ENCODE measurements around the gene MAD1L1. TPM values are rescaled to one million over a fixed set of nuclear protein-coding genes. Genes with fewer than 3 reads are reported as not detected.

The MAD1L1 gene
- polyA plus RNA-seq, 4 donors = 23.4 to 29.0 (median 25.7) TPM

DNA sequence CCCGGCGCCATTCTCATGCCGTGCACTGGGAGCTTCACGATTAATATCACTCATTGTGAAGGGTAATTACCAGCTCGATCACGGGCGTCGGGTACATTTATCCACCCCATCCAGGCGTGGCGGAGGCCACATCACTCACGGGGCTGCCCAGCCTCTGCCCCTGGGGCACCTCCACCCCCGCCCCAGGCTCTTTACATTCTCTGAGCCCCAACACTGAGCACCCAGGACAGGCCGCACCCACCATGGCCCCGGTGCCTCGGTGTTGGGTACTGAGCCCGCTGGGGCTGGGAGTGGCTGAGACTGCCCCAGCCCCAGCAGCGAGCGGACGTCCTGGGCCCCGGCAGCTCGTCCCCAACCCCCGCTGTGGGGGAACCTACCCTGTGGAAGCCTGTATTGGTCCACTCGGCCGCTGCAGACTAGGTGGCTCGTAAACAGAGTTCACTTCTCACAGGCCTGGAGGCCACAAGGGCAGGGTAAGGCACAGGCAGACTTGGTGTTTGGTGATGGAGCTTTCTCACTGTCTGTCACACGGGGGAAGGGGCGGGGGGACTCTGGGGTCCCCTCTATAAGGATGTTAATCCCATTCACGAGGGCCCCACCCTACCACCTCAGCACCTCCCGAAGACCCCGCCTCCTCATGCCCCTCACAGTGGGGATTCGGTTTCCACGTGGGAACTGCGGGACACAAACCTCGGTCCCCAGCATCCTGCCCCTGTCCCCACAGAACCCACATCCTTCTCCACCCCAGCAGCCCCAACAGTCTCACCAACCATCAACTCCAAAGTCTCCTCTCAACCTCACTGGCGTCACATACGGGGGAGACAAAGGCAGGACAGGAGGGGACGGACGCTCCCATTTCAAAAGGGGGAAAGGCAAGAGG, 378.5 kb downstream of the MAD1L1 start:
- DNase-seq (ENCODE audit: low read depth in 4 of 4, low spot score in 2 of 4) = no peak

DNA sequence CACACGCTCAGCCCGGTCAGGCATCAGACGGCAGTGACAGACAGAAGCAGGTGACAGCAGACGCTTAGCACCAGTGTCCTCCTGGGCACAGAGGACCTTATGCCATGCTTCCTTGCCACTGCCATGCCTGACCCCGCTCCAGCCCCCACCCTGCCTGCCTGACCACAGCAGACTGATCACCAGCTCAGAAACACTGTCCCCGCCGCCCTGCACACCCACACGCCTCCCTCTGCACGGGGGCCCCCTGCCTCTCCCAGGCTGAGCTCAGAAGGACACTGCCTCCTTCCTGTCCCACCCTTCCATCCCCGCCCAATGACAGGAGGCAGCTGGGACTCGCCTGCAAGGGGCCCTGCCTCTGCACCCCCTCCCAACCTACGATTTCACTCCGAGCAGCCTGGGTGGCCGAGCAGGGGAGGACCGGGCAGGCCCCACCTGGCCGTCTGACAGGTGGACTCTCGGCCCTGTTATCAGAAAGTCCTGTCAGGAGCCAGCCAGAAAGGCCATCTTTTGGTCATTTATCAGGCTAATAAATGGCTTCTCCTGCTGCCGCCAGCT, 379.2 kb downstream of the MAD1L1 start:
- no peak for DNase-seq (ENCODE audit: low read depth in 4 of 4, low spot score in 2 of 4)

DNA sequence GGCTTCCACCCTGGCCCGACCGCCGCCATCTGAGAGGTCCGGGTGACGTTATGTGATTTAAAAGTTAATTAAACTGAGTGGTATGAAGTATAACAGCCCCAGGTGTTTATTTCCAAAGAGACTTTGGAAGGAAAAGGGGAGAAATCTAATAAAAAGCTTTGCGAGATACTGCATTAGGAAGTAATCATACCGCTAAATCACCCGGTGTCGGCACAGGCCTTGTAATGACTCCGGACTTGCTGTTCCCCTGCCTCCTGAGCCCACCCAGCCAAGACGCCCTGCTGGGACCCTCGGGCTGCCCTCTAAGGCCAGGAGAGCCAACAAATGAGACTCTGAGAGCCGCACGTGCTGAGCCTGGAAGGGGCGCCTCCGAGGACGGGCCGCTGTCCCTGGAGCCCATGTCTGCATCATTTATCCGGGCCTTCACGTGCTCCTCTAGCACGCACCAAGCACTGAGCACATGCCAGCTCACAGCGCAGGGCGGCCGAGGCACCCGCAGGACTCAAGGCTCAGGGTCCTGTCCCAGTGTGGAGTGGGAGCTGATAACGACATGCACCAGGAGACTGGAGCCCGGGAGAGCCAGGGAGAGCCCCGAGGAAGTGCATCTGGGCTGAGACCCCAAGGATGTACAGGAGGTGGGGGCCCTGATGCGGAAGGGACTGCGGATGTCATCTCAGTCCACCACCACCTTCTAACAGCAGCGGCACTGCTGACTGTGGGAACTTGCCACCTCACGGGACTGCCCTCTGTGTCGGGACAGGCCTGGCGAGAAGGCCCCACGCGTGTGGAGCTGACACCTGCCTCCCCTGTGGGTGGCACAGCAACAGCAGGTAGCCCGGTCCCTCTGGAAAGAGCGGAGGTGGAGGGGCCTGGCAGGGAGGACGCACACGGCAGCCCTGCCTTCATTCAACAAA, 380.0 kb downstream of the MAD1L1 start:
- DNase-seq (ENCODE audit: low read depth in 4 of 4, low spot score in 2 of 4) = no peak

DNA sequence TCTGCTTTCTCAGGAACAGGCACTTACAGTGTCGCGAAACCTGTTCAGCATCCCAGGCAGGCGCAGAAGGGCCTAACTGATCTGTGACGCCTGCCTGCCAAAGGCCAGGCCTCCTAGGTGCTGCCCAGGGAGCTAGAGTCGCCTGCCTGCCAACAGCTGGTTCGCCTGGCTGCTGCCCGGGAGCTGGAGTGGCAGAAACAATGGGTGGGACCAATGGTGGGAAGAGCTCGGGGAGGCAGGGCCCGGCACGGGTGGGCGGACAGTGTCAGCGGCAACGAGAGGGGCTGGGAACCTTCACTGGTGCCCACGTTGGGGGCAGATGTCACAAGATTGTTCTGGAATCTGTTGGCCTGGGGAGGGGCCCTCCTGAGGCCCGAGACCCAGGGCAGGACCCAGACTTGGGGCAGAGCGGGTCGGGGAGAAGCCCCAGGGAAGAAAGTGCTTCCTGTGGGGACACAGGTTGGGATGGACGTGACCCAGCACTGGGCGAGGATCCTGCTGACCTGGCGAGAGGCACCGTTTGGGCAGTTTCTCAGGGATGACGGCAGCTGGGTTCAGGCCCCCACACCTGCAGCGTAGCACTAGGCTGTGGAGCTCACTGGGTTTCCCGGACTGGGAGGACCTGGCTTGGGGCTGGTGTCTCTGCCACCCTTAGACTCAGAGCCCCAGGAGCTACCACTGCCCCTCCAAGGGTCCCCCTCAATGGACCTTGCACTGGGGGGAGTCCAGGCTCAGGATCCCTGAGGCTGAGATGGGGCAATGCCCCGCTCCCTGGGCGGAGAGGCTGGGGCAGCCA, 380.8 kb downstream of the MAD1L1 start:
- DNase-seq (ENCODE audit: low read depth in 4 of 4, low spot score in 2 of 4) = no peak

DNA sequence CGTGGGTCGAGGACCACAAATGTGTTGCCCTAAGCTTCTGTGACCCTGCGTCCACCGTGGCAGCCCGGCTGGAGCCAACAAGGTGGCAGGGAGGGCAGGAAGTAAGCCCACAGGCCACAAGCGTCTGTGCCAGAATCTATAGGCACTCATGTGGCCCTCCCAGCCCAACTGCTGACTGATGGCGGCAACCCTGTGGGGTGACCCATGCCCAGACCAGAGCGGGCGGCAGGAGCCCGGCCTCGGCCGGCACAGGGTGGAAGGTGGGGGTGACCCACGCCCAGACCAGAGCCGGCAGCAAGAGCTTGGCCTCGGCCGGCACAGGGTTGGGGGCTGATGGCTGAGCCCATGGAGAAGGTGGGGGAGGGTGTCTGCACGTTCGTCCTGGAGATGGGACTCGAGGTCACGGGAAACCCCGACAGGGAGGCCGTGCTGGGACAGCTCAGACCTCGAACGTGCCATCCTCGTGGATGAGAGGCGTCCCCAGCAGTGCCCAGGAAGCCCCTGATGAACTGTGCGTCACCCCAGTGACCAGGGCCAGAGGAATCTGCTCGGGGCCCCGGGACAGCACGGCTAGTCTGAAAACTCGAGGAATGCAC, 381.7 kb downstream of the MAD1L1 start:
- no peak for DNase-seq (ENCODE audit: low read depth in 4 of 4, low spot score in 2 of 4)

DNA sequence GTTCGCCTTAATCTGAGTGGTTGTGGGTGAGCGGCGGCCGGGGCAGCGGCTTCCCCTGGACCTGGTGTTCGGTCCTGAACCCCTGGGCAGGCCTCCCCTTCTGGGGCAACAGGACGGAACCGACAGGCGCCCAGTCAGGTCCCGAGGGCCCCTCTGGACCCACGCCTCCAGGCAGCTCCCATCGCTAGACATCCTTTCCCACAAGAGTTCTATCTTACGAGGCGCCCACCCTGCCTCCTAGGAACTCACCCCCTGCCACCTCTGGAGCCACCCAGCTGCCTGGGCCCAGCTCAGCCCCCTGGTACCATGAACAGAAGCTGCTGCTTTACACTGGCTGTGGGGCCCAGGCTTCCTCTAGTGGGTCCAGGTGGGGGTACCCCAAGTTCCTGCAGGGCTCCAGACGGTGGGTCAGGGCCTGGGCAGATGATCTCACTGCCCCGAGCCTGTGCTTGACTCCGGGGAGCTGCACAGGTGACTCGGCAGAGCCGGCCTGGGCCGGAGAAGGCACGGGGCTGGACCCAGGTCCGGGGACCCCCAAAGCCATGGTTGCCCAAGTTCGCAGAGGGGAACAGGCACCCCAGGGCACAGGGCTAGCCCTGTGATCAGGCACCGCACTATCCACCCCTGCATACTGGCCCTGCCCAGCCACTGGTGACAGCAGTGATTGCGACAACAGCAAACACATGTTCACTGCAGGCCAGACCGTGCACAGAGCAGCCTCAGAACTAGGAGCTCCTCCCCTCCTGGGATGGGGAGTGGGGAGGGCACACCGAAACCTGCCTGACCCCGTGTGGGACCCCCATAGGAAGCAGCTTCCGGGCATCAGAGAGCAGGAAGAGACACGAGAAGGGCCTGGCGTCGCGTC, 382.4 kb downstream of the MAD1L1 start:
- no peak for DNase-seq (ENCODE audit: low read depth in 4 of 4, low spot score in 2 of 4)

DNA sequence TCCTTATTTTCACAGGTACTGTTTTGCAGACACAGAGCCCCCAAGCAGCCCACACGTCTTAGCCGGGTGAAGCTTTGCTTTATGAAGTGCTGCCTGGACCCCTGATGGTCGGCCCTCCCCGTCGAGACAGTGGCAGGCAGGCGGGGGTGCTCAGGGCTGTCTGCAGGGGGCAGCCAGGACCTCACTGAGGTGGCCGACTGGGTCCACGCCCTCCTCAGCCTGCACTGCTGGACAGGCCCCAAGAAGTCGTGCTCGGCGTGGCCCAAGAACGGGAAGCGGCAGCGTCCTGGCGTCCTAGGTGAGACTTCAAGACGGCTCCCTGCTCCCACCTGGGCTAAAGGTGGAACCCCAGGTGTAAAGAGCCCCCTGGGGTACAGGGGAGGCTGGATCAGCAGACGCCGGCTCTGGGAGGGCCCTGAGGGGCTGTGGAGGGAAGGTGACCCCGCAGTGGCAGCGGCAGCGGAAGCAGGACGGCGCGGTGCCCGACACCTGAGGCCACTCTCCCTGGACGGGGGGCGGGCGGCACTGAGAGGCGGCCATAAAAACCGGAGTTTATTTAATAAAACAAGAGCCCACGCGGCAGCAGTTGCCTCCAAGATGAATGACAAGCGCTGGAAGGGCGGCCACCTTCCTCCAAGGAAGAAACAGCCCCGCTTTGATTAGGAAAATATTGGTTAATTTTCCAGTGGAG, 383.2 kb downstream of the MAD1L1 start:
- DNase-seq (ENCODE audit: low read depth in 4 of 4, low spot score in 2 of 4) = no peak

DNA sequence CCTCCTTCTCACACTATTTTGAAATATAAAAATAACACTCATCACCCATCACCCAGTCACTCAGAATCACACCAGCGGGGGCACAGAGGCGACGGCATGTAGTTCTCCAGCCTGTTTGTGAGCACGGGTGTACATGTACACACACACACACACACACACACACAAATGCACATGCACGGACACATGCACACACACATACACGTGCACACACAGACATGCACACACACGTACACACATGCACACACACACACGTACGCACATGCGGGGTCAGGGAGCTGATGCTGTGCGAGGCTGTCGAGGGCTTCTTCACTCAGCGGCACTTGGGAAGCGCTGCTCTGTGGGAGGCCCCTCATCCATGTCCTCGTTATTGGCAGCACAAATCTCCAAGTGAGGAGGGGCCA, 383.8 kb downstream of the MAD1L1 start:
- no peak for DNase-seq (ENCODE audit: low read depth in 4 of 4, low spot score in 2 of 4)

DNA sequence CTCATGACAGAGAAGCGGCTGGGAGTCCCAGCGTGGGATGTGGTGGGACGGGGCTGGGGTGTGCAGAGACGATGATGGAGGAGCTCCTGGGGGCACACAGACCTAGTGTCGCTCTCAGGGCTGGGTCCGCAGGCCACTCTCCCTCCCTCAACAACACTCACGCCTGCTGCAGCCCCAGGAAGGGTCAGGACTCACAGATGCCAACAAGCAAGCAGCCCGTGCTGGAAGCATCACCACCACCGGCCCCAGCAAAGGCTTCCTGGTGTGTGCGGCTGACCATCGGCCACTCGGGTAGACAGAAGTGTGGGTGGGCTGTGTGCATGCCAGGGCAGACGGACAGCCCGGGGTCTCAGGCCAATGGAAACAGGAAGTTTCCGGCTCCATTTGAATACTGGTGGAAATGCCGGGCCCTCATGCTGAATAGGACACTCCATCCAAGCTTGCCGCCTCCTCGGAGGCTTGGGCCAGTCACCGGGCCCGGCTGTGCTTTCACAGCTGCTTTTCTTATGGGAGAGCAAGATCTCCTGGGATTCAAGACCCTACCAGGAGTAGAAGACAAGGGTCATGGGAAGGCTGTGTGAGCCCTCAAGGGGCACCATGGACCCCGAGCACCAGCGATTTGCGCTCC, 384.6 kb downstream of the MAD1L1 start:
- DNase-seq (ENCODE audit: low read depth in 4 of 4, low spot score in 2 of 4) = no peak

DNA sequence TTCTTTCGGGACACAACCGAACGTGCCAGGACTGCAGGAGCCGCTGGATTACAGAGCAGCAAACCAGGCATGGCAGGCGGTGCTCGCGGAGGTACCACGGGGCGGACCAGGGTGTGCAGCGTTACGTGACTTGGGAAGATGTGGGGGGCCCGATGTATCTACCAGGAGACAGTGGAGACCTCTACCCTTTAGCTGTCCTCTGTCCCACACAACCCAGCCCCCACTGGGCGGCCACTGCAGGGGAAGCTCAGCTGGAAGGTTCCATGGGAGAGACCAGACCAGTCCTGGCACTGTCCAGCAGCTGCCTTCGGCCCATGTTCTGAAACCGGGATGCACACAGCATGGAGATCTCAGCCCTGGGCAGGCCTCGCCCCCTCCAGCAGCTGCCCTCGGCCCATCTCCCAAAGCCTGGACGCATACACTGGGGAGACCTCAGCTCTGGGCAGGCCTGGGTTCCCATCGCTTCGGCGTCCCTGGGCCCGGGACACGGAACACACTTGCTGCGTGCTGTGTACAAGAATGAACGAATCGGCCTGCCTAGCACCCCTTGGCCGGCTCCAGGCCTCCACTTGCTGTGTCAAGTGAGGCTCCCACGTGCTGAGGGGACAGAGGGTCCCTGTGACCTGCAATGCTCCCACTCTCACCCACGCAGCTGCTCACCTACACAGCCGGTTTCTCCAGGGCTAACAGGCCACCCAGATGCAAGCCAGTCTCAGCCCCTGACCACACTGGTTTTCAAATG, 385.3 kb downstream of the MAD1L1 start:
- no peak for DNase-seq (ENCODE audit: low read depth in 4 of 4, low spot score in 2 of 4)

DNA sequence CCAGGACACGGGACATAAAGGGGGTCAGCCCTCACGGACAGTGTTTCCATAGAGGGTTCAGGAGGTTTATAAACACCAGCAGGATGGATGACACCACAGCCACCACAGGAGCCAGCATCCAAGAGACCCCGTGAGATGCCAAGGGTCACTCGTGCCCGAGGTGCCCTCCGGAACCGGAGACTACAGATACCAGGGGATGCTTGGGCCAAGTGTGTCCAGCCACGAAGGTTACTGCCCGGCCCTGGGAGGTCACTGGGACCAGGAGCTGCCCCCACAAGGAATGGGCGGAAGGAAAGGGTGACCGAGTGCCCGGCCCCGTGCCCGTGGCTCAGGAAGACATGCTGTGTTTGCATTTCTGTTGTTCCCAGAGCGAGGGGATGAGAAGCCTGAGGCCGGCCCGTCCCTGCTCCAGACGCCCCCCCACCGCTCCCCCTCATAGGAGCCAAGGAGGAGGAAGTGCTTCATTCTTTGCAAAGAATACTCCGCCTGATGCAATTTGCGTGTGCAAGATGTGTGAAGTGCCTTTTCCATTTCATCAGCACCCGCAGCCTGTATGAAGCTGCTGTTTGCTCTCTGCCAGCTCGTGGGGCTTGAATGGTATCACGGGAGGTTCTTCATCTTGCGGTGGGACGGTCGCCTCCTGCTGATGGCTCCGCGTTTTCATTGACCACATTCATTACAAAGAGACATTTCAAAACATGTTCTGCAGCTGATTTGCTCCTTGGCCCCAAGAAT, 386.2 kb downstream of the MAD1L1 start:
- no peak for DNase-seq (ENCODE audit: low read depth in 4 of 4, low spot score in 2 of 4)

DNA sequence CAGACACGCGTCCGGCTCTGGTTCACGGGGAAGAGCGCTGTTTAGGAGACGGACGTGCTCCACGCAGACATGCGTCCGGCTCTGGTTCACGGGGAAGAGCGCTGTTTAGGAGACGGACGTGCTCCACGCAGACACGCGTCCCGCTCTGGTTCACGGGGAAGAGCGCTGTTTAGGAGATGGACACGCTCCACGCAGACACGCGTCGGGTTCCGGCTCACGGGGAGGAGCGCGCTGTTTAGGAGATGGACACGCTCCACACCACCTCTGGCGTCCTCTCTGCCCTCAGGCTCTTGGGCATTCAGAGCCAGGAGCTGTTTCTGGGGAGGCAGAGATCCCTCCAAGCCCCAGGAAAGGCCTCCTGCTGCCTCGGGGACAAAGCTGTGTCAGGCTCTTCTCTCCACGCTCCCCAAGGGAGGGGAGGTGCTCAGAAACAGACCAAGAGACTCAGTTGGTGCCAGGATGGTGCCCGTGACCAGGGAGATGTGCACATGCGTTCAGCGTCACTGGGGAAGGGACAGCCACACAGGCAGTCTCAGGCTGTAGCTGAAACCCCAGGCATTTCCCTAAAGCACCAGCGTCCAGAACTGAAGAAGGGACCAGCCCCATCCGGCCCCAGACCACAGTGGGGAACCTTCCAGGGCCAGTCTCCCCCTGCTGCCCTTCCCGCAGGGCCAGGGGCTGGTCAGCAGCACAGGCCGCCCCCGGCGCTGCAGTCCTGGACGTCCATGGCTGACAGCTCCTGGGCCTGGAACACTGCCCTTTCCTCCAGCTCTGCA, 387.0 kb downstream of the MAD1L1 start:
- DNase-seq (ENCODE audit: low read depth in 4 of 4, low spot score in 2 of 4) = no peak

DNA sequence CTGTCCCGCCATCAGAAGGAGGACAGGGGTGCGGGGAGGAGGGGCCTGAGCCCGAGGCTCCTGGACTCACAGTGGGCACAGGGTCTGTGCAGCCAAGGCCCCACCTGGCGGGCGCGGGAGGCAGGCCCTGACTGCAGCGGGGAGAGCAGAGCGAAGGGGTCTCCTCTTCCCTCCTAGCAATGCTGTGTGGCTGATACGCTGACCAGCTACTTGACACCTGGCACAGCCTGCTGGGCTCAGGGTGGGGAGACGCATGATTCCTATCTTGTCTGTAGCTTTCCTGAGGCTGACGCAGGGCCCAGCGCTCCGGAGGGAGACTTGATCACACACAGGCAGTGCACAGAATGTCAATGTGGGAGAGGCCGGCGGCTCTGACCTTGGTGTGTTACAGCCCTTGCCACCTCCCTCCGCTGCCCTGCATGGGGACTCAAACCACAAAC, 387.8 kb downstream of the MAD1L1 start:
- no peak for DNase-seq (ENCODE audit: low read depth in 4 of 4, low spot score in 2 of 4)

DNA sequence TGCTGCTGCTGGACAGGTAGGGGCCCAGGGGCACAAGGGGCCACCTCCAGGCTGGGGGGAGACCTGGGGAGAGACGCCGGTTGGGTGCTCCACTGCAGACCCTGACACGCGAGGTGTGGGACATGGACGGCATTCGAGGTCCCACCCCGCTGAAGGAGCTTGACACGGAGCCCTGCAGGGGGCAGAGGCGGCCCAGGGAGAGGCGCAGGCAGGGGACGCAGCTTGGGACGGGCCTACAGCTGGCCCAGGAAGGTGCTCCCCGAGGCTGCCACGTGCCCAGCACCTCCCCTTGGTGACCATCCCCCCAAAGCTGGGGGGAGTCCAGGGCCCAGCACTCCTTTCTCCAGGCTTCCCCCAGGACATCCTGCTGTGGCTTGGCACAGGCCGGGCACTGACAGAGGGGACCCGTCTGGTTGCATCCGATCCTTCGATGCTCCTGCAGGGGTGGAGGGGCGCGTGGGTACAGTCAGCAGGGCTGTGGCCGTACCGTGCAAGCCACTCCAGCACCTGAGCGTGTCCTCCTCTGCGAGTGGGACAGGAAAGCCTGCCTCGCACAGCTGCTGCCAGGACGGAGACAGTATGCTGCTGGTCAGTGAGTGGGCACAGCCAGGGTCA, 388.3 kb downstream of the MAD1L1 start:
- no peak for DNase-seq (ENCODE audit: low read depth in 4 of 4, low spot score in 2 of 4)

DNA sequence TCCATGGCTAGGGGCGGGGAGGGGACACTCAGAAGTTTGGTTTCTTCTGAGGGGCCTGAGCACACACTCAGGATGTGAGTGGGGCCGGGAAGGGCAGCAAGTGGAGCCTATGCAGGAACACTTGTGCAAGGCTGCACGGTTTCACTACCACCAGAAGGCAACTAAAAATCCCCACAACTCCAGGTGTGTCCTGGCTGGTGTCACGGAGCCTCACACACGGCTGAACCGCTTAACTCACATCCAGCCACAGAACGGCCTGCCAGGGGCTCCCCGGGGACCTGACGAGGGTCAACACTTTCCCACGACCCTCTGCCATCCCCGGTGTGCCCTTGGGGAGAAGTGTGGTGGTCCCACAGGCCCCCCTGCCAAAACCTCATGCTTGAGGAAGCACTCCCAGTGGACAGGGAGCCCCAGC, 388.8 kb downstream of the MAD1L1 start:
- DNase-seq (ENCODE audit: low read depth in 4 of 4, low spot score in 2 of 4) = no peak

All from left renal cortex interstitium (tissue), 4 donors.